CD4-positive, alpha-beta T cell treated with Interleukin-17A for 1 hour (primary cell): Measurements from ENCODE around the gene MSL3.

Experiments
- DNase-seq: peaks from one replicate; pipeline ENCODE4 v3.0.0-alpha.2; 2020

MSL3 gene

GRCh38 chrX:11759461-11760311, 1.6 kb downstream of the MSL3 start:
- peak; percentile 88 for DNase-seq

- peak; percentile 21 for DNase-seq
Observed at GRCh38 chrX:11760958-11761357, 2.9 kb downstream of the MSL3 start.

- no peak for DNase-seq
Observed at GRCh38 chrX:11764602-11765067, 6.6 kb downstream of the MSL3 start.

GRCh38 chrX:11765449-11765848, 7.4 kb downstream of the MSL3 start:
- DNase-seq = no peak

- DNase-seq = no peak
Observed at GRCh38 chrX:11766487-11766886, 8.4 kb downstream of the MSL3 start.

- DNase-seq = peak; percentile 18
Observed at GRCh38 chrX:11768039-11768438, 10.0 kb downstream of the MSL3 start.

GRCh38 chrX:11770320-11770719, 12.3 kb downstream of the MSL3 start:
- DNase-seq = peak; percentile 75

GRCh38 chrX:11778230-11778629, 20.2 kb downstream of the MSL3 start:
- no peak for DNase-seq

- no peak for DNase-seq
Observed at GRCh38 chrX:11781133-11781532, 23.1 kb downstream of the MSL3 start.

- no peak for DNase-seq
Observed at GRCh38 chrX:11781734-11782370, 23.8 kb downstream of the MSL3 start.

GRCh38 chrX:11784543-11784942, 26.5 kb downstream of the MSL3 start:
- no peak for DNase-seq

- DNase-seq = peak; percentile 11
Observed at GRCh38 chrX:11786862-11787261, 28.8 kb downstream of the MSL3 start.

GRCh38 chrX:11787564-11787963, 29.5 kb downstream of the MSL3 start:
- DNase-seq = peak; percentile 73

- DNase-seq = no peak
Observed at GRCh38 chrX:11789809-11790208, 31.8 kb downstream of the MSL3 start.

GRCh38 chrX:11791090-11791489, 33.1 kb downstream of the MSL3 start:
- no peak for DNase-seq

GRCh38 chrX:11791537-11791936, 33.5 kb downstream of the MSL3 start:
- no peak for DNase-seq

GRCh38 chrX:11792461-11793421, 34.7 kb downstream of the MSL3 start:
- DNase-seq = peak; percentile 54

GRCh38 chrX:11793734-11794133, 35.7 kb downstream of the MSL3 start:
- DNase-seq = no peak

GRCh38 chrX:11813341-11813740, 55.3 kb downstream of the MSL3 start:
- no peak for DNase-seq
